Gastrocnemius medialis (tissue), 4 donors: ENCODE results near the gene PRKN.

ENCODE experiments used
- POLR2A ChIP-seq, 2 donors: fragments of 450-650 bp; IDR thresholded peaks; one replicate each; pipeline ENCODE4 v1.6.1; 2017; ENCODE audit warnings: antibody characterized with exemption in 2 of 2, mild to moderate bottlenecking in 2 of 2, moderate library complexity in 2 of 2
- TF ChIP-seq, protein P1 (sequence below), 5 experiments: fragments of 450-650 bp in 3 of 5; fragments of 200-600 bp in 2 of 5; sonication (generic) in 2 of 5; IDR thresholded peaks in 4 of 5; conservative IDR thresholded peaks in 1 of 5; 1 replicate in 4 of 5; 2 replicates in 1 of 5; pipeline ENCODE4 v1.5.1; 2016 to 2019; ENCODE audit warnings: antibody characterized with exemption in 5 of 5, mild to moderate bottlenecking in 3 of 5, moderate library complexity in 3 of 5

DNA sequence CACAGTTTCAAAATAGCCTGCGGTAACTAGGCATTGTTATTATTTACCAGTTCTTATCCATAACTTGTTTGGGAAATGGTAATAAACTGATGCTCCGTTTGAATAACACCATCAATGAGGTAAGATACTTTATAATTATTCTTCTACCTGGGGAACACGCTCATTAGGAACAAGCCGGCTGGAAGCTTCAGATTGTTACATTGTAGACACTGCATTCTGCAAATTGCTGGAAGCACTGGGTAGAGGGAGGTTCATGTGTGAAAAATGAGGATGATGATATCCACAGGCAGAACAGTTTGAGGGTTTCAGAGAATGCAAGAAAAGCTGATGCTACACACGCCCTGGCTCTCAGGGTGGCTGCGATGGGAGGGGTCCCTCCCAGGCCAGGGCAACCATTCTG lies 893.1 kb downstream of the PRKN start:
- TF ChIP-seq, protein P1, sequence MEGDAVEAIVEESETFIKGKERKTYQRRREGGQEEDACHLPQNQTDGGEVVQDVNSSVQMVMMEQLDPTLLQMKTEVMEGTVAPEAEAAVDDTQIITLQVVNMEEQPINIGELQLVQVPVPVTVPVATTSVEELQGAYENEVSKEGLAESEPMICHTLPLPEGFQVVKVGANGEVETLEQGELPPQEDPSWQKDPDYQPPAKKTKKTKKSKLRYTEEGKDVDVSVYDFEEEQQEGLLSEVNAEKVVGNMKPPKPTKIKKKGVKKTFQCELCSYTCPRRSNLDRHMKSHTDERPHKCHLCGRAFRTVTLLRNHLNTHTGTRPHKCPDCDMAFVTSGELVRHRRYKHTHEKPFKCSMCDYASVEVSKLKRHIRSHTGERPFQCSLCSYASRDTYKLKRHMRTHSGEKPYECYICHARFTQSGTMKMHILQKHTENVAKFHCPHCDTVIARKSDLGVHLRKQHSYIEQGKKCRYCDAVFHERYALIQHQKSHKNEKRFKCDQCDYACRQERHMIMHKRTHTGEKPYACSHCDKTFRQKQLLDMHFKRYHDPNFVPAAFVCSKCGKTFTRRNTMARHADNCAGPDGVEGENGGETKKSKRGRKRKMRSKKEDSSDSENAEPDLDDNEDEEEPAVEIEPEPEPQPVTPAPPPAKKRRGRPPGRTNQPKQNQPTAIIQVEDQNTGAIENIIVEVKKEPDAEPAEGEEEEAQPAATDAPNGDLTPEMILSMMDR (IDR thresholded peaks at IDR 0.05 in 4 of 5, conservative IDR thresholded peaks at IDR 0.05 in 1 of 5) = no peak
- TF ChIP-seq POLR2A (IDR thresholded peaks at IDR 0.05) = no peak
